Astrocyte of the cerebellum (primary cell): ENCODE measurements around the gene FCRL6.

Experiments used
- DNase-seq: peaks from one replicate; pipeline ENCODE4 v3.0.0-alpha.2; 2011; ENCODE audit warnings: low read depth
- H3K4me3 ChIP-seq: 2 replicates; pipeline ENCODE4 v1.5.1; 2011; ENCODE audit warnings: mild to moderate bottlenecking, low read depth, low read length, moderate library complexity
- CTCF ChIP-seq: IDR thresholded peaks from 2 replicates; pipeline ENCODE4 v1.5.1; 2012; ENCODE audit warnings: low read length, low read depth, moderate library complexity, mild to moderate bottlenecking; ENCODE audit errors: missing control alignments
- in situ Hi-C: cut with HindIII; loops from 2 replicates; pipeline ENCODE4 v1.10.0; 2017; ENCODE audit warnings: low sequenced_read_pairs

FCRL6 gene

GRCh38 chr1:159835862-159836525 is 33.8 kb downstream of the FCRL6 start:
- in situ Hi-C loops = no loop called here
- DNase-seq = no peak
- TF ChIP-seq CTCF = peak; percentile 34
- no peak overlapping the region for H3K4me3 ChIP-seq

GRCh38 chr1:159838715-159839114 is 36.6 kb downstream of the FCRL6 start:
- in situ Hi-C loops = no loop called here
- no peak for DNase-seq
- TF ChIP-seq CTCF = no peak
- no peak overlapping the region for H3K4me3 ChIP-seq

- no peak for DNase-seq
- in situ Hi-C loops = no loop called here
- H3K4me3 ChIP-seq = no peak overlapping the region
- no peak for TF ChIP-seq CTCF
Observed at GRCh38 chr1:159839116-159839849, 37.1 kb downstream of the FCRL6 start.

GRCh38 chr1:159841749-159842148 is 39.6 kb downstream of the FCRL6 start:
- TF ChIP-seq CTCF = no peak
- H3K4me3 ChIP-seq = no peak overlapping the region
- no peak for DNase-seq
- in situ Hi-C loops = no loop called here

GRCh38 chr1:159843459-159843858 is 41.3 kb downstream of the FCRL6 start:
- no peak for DNase-seq
- in situ Hi-C loops = no loop called here

More at GRCh38 chr1:159843459-159843858, 41.3 kb downstream of the FCRL6 start:
- no peak overlapping the region for H3K4me3 ChIP-seq
- TF ChIP-seq CTCF = no peak
